ENCODE data around the gene UNCX.
"Not testable (repeated sequence)": the region's sequence is repeated elsewhere in the genome, so short reads cannot be mapped to it uniquely, and the experiment has no call there.

The UNCX gene

GRCh38 chr7:1274121-1274875 is 41.6 kb downstream of the UNCX start:
- in situ Hi-C loops (cut with MboI; ENCODE audit: low sequenced_read_pairs) = no loop called here

GRCh38 chr7:1274876-1275375 is 42.3 kb downstream of the UNCX start:
- in situ Hi-C loops (cut with MboI; ENCODE audit: low sequenced_read_pairs) = no loop called here

DNA sequence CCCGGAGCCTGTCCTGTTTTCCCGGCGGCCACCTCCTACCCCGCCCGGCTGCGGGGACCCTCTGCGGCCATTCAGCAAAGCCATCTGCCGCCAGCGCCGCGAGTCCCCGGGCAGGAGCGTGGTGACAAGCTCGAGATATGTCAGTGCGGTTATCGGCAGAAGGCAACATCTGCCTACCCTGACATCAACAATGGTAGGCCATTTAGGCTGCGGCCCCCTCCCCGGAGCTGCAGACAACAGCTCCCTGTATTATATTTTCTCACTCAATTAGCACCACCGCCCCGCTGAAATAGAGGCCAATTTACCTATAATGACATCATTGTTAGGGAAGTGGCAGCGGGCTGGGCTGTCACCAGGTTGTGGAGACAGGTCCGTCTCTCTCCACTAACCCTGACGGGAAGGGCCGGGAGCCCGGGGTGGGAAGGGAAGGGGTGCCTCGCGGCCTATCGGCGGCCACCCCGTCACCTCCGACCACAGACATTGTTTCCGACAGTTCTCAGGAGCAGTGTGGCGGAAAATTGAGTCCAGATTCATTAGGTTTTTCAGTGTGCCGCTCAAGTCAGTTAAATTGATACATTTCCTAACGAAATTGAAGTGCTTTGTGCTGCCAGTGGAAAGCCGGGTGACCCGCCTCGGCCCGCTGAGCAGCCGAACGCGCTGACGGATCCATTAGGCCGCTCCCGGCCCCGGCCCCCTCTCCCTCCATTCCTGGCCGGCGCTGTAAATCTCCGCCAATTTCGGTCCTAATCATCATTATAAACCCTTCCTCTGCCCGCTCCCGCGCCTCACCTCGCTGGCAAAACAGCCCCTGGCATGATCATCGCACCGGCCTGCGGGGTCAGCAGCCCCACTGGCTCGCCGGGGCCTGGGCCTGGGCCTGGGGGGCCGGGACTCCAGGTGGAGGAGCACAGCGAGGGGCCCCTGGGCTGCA is 43.0 kb downstream of the UNCX start:
- in situ Hi-C loops (cut with MboI; ENCODE audit: low sequenced_read_pairs) = no loop called here

GRCh38 chr7:1276626-1277175 is 44.0 kb downstream of the UNCX start:
- in situ Hi-C loops (cut with MboI; ENCODE audit: low sequenced_read_pairs) = no loop called here

GRCh38 chr7:1278543-1278942 is 45.9 kb downstream of the UNCX start:
- in situ Hi-C loops (cut with MboI; ENCODE audit: low sequenced_read_pairs) = no loop called here

GRCh38 chr7:1279041-1279440 is 46.4 kb downstream of the UNCX start:
- in situ Hi-C loops (cut with MboI; ENCODE audit: low sequenced_read_pairs) = no loop called here

DNA sequence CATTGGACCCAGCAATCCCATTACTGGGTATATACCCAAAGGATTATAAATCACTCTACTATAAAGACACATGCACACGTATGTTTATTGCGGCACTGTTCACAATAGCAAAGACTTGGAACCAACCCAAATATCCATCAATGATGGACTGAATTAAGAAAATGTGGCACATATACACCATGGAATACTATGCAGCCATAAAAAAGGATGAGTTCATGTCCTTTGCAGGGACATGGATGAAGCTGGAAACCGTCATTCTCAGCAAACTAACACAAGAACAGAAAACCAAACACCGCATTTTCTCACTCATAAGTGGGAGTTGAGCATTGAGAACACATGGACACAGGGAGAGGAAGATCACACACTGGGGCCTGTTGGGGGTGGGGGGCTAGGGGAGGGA is 47.2 kb downstream of the UNCX start:
- in situ Hi-C loops (cut with MboI; ENCODE audit: low sequenced_read_pairs) = not testable (repeated sequence)

DNA sequence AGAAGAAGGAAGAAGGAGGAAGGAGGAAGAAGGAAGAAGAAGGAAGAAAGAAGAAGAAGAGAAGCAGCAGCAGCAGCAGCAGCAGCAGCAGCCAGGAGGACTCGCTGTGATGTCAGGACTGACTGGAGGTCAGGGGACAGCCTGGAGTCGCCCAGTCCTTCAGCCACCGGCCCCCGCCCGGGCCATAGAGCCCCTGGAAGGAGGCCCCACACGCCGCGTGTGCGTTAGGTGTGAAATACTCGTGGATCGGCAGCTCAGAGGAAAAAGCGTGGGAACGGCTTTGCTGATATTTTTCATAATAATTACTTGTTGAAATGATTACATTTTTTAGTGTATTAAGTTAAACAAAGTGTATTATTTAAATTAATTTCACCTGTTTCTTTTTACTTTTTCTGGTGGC is 48.4 kb downstream of the UNCX start:
- in situ Hi-C loops (cut with MboI; ENCODE audit: low sequenced_read_pairs) = no loop called here

DNA sequence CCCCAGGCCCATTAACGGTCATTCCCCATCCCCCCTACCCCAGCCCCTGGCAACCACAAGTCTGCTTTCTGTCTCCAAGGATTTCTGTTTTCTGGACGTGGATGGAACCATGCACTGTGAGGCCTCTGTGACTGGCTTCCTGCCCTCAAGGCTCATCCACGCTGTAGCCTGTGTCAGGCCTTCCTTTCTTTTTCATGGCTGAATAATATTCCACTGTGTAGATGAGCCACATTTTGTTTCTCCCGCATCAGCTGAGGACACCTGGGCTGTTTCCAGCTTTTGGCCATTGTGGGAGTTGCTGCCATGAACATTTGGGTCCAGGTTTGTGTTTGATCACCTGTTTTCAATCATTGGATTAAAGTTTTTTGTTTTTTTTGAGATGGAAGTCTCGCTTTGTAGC is 50.0 kb downstream of the UNCX start:
- in situ Hi-C loops (cut with MboI; ENCODE audit: low sequenced_read_pairs) = no loop called here

DNA sequence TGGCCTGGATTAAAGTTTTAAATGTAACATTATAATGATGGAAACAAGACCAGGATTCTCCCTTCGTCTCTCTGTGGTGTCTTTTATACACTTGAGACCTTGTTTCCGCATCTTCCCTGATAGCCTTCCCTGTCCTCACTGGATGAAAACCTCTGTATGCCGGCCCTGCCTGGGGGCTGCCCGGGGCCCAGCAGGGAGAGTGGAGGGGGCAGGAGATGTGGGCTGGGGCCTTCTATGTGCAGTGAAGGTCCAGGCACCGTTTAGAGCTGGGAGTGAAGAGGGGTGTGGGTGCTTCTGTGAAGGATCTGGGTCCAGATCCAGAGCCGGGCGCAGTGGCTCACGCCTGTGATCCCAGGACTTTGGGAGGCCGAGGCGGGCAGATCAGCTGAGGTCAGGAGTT is 50.7 kb downstream of the UNCX start:
- in situ Hi-C loops (cut with MboI; ENCODE audit: low sequenced_read_pairs) = no loop called here

DNA sequence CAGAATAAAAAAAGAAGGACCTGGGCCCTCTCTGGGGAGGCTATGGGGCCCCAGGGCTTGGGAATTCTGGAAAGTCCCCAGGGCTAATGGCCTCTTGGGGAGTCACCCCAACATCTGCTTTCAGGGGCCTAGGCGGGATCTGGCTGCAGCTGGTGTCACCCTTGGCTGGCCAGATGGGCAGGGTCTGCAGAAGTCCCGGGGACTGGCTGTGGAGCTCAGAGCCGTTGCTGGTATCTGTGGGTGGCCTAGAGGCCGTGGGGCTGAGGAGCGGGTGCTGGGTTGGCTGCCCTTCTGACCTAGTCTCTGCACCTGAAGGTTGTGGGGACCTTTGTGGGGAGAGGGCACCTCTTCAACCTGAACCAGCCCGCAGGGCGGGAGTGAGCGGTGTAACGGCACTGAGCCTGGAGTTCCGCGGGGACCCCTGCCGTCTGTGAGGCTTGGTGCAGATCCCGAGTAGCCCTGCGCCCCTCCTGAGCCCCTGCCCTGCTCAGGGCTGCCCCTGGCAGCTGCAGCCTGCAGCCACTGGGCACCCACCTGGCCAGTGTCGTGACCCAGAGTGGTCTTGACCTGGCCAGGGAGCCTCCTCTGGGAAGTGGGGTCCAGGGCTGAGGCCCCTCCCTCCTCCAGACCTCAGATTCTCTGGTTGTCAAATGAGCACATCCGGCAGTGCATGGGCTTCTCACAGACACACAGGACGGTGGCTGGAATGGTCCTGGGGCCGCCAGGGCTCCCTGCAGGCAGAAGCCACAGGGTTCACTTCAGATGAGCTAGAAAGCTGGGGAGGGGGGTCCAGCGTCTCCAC is 51.5 kb downstream of the UNCX start:
- in situ Hi-C loops (cut with MboI; ENCODE audit: low sequenced_read_pairs) = no loop called here

- in situ Hi-C loops (cut with MboI; ENCODE audit: low sequenced_read_pairs) = no loop called here
Observed at GRCh38 chr7:1284743-1285458, 52.2 kb downstream of the UNCX start.

- in situ Hi-C loops (cut with MboI; ENCODE audit: low sequenced_read_pairs) = no loop called here
Observed at GRCh38 chr7:1285556-1286301, 53.1 kb downstream of the UNCX start.
